NCI-H748 (cell line): ENCODE data around the gene DGKI.

ENCODE experiments used
- DNase-seq: peaks from one replicate; lab custom pipeline; 2025; ENCODE audit not compliant: unreplicated experiment; lab: John Stamatoyannopoulos, UW

Gene DGKI

GRCh38 chr7:137386966-137387365 is 459.8 kb downstream of the DGKI start:
- peak; percentile 12 for DNase-seq

GRCh38 chr7:137381045-137381444 is 465.7 kb downstream of the DGKI start:
- no peak for DNase-seq

GRCh38 chr7:137373507-137373906 is 473.3 kb downstream of the DGKI start:
- DNase-seq, result no peak

GRCh38 chr7:137371616-137372015 is 475.2 kb downstream of the DGKI start:
- no peak for DNase-seq

- DNase-seq, result no peak
Observed at GRCh38 chr7:137366995-137367394, 479.8 kb downstream of the DGKI start.

GRCh38 chr7:137363683-137364082 is 483.1 kb downstream of the DGKI start:
- DNase-seq, result peak; percentile 6

DNA sequence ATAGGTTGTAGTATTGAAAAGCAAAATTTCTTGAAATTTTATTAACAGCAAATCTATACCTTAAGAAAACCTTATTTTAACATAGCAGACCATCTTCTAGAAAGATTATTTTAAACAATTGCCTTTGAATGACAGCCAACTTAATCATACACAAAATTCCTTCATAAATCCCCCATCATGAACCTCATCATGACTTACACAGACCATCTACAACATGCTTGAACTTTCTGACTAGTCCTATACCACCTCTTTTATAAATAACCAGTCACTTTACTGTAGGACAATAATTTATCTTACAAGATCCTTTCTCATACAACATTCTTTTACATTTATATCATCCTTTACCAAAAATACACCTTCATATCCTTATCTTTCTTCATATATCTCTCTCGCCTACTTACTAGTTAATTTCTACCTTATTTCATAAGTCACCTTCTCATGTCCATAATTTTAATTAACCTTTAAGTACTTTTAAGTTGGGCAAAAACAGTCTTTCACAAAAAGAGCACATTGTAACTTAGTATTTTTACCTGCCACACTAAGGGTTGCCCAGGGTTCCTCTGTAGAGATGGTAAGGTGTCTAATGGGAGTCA is 486.6 kb downstream of the DGKI start:
- DNase-seq, result no peak

DNA sequence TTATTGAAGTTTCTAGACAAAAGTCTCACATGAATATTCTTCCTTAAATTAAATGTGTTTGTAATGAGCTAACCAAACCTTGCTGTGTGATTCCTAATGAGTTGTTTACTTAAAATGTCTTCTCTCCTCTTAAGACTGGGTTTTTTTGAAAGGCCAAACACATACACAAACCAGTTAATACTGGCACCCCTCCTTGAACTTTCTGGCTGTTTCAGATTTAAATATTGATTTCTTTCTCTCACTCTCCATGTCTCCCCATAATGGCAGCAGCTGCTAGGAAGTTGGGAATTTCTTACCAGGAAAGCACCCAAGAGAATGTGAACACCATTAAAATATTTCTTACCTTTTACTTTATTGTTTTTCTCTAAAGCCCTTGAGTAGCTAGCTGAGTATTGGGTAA is 491.8 kb downstream of the DGKI start:
- DNase-seq, result no peak

- DNase-seq, result peak; percentile 8
Observed at GRCh38 chr7:137354396-137354795, 492.4 kb downstream of the DGKI start.

GRCh38 chr7:137351941-137352340 is 494.8 kb downstream of the DGKI start:
- no peak for DNase-seq

- DNase-seq, result no peak
Observed at GRCh38 chr7:137345799-137346449, 500.9 kb downstream of the DGKI start.

DNA sequence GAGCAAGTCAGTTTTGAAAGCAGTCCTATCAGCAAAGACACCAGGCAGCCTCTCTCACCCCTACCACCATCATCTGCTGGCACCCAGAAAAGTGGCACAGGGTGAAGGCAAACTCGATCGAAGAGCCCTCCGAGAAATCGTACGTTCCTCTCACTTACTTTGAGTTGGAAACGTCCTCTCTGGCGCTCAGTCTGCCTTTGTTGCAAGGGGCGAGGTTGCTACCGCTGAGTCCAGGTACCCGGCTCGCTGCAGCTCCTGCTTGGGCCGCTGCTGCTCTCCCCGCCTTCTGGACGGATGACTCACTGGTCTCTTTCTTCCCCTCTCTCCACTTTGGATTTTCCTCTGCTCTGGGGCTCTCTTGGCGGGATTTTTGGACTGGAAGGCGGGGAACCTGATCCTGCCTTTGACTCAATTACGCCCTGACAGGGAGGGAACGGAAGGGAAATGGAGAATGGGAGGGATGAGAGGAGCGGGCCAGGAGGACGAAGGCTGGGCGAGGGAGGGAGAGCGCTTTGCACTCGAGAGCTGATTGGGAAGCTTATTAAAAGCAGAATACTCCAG is 503.4 kb downstream of the DGKI start, which contains the start of gene PTN:
TSS of gene PTN (minus strand) at position 453 of the 561 bp plus-strand sequence. CDS start 88,760 bp downstream, outside the sequence.
- DNase-seq, result peak; percentile 67

DNA sequence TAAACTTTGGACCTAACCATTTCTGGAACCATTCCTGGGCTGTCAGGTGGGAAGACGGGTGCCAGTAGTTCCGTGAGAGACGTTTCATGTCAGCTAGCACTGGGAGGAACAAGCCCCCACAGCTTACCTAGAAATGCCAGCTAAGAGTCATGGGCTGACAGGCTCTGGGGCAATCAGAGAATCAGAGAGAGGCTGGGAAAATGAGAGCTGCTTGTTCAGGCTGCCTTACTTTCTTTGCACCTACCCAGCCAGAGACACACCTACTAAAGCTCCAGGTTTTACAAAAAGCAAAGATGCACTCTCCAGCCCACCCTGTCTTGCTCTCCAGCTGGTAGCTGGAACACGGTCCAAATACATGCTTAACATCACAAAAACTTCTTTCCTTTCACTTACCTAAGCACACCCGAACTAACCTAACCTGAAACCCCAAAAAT is 503.9 kb downstream of the DGKI start:
- no peak for DNase-seq

- no peak for DNase-seq
Observed at GRCh38 chr7:137342265-137342664, 504.5 kb downstream of the DGKI start.

DNA sequence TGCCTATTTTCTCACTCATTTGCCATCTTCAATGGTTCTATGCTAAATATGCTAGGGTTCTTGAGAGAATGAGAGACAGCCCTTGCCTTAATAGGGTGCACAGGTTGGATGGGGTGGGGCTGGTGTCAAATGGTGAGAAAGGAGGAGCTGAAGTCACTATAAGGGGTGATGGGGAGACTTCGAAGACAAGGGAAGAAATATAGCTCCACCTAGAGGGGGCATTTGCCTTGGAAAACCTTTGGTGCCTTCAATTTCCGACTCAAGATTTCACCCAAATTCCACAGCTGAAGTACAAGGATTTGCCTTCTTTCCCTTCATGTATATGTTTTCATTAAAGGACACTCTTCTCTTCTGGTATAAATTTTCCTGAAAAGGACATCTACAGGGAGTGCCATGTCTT is 508.9 kb downstream of the DGKI start:
- DNase-seq, result peak; percentile 5

DNA sequence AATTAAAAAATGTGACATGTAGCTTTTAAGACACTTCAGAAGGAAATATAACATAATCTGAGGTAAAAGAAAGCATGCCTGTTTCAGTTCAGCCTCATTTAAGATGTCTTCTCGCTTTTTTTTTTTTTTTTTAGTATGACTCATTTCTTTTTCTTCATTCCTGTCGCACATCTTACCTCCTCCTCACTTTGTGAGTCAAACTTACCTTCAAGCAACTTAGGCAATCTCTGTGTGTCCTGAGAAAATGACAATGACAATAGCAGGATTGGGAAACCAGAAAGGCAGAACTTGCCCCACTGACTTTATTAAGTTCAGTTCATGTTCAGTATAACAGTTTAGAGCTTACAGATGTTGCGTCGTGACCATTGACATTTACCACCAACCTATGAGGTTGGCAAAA is 511.0 kb downstream of the DGKI start:
- no peak for DNase-seq

DNA sequence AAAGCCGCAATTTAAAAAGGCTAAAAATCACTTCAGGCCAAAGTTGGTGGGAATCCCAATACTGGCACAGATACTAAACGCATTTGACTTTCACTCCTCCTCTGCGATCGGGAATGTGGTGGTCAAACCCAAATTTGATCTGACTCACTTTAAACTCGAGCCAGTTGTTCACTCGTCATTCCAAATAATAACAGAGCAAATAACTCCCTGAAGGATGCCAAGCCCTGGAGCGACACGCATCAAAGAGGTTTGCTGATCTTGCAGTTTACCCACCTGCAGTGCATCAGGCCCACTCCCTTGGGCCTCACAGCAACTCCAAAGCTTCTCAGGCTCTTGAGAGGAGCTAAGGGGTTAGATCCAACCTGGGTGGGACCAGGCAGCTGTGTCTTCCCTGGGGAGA is 515.4 kb downstream of the DGKI start:
- DNase-seq, result no peak
